Right atrium auricular region (tissue), 2 donors: ENCODE data around the gene IFI27L1. TPM values are rescaled to one million over a fixed set of nuclear protein-coding genes. Genes with fewer than 3 reads are reported as not detected.
"Not testable (repeated sequence)": the region's sequence is repeated elsewhere in the genome, so short reads cannot be mapped to it uniquely, and the experiment has no call there.

Experiments used
- DNase-seq: peaks from one replicate; pipeline ENCODE4 v3.0.0-alpha.2; 2019; ENCODE audit warnings: low spot score
- H3K27ac ChIP-seq, 2 donors: fragments of 200-600 bp; sonication (generic); 1 replicate in 1 of 2; 2 replicates in 1 of 2; pipeline ENCODE4 v1.5.1; 2016 to 2019
- H3K27me3 ChIP-seq, 2 donors: fragments of 200-600 bp; sonication (generic); one replicate each; pipeline versions ENCODE4 v1.5.1 to v1.6.0; 2017 to 2019
- H3K36me3 ChIP-seq: fragments of 200-600 bp; sonication (generic); one replicate; pipeline ENCODE4 v1.5.1; 2016
- H3K4me1 ChIP-seq, 2 donors: fragments of 200-600 bp; sonication (generic); one replicate each; pipeline versions ENCODE4 v1.5.1 to v1.6.0; 2017 to 2019
- H3K4me3 ChIP-seq, 2 donors: fragments of 200-600 bp; sonication (generic); 1 replicate in 1 of 2; 2 replicates in 1 of 2; pipeline ENCODE4 v1.5.1; 2017 to 2019; ENCODE audit warnings: mild to moderate bottlenecking in 1 of 2, moderate library complexity in 1 of 2
- H3K9me3 ChIP-seq, 2 donors: fragments of 200-600 bp; sonication (generic); one replicate each; pipeline ENCODE4 v1.5.1; 2019
- total RNA-seq, 2 donors: library from RNA; depleted of rRNA; stranded (reverse); fragments of >200 nt; gene quantifications; one replicate each; pipeline ENCODE4 v1.1.0, GENCODE V29; 2016
- TF ChIP-seq, protein P1 (sequence below), 2 donors: fragments of 200-600 bp; sonication (generic); IDR thresholded peaks; one replicate each; pipeline ENCODE4 v1.5.1; 2019; ENCODE audit warnings: antibody characterized with exemption in 2 of 2

The IFI27L1 gene
- total RNA-seq, 2 donors from 2014 or later, result 13.8 to 21.1 TPM

DNA sequence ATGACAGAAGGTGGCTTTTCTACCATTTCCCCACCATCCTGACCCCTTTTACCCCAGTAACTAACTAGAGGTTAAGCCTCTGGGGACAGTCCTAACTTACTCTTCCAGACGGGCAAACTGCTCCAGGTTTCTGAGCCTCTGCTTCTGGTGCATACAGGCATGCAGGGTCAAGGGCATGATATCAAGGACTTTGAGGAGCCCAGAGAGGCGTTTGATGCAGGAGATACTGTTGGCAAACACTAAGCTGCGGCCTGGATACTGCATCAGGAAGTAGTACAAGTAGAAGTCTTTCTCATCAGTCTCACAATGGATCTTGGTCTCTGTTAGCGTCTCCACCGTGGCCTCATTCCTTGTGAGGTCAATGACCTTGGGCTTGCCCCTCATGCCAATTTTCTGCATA lies 21.1 kb upstream of the IFI27L1 start:
- peaks cover 0 to 21% of the 10 kb centered on the region in 2 donors for H3K4me1 ChIP-seq
- H3K27me3 ChIP-seq, result no peaks in the 10 kb centered on the region
- H3K4me3 ChIP-seq, result no peak overlapping the region
- H3K36me3 ChIP-seq, result peaks cover 77% of the 10 kb centered on the region
- no peak overlapping the region for H3K27ac ChIP-seq
- TF ChIP-seq, protein P1, sequence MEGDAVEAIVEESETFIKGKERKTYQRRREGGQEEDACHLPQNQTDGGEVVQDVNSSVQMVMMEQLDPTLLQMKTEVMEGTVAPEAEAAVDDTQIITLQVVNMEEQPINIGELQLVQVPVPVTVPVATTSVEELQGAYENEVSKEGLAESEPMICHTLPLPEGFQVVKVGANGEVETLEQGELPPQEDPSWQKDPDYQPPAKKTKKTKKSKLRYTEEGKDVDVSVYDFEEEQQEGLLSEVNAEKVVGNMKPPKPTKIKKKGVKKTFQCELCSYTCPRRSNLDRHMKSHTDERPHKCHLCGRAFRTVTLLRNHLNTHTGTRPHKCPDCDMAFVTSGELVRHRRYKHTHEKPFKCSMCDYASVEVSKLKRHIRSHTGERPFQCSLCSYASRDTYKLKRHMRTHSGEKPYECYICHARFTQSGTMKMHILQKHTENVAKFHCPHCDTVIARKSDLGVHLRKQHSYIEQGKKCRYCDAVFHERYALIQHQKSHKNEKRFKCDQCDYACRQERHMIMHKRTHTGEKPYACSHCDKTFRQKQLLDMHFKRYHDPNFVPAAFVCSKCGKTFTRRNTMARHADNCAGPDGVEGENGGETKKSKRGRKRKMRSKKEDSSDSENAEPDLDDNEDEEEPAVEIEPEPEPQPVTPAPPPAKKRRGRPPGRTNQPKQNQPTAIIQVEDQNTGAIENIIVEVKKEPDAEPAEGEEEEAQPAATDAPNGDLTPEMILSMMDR (IDR thresholded peaks at IDR 0.05), result no peak
- H3K9me3 ChIP-seq, result no peaks in the 10 kb centered on the region
- no peak for DNase-seq

- TF ChIP-seq, protein P1 (IDR thresholded peaks at IDR 0.05), result no peak
- Histone ChIP-seq H3K4me1 (peaks cover 0 to 37% of the 10 kb centered on the region in 2 donors), H3K27me3 (no peaks in the 10 kb centered on the region), H3K9me3 (no peaks in the 10 kb centered on the region), H3K36me3 (peaks cover 53% of the 10 kb centered on the region), H3K27ac (no peak overlapping the region), H3K4me3 (no peak overlapping the region)
- no peak for DNase-seq
These were observed 18.7 kb upstream of the IFI27L1 start for GRCh38 chr14:94062344-94062940.

DNA sequence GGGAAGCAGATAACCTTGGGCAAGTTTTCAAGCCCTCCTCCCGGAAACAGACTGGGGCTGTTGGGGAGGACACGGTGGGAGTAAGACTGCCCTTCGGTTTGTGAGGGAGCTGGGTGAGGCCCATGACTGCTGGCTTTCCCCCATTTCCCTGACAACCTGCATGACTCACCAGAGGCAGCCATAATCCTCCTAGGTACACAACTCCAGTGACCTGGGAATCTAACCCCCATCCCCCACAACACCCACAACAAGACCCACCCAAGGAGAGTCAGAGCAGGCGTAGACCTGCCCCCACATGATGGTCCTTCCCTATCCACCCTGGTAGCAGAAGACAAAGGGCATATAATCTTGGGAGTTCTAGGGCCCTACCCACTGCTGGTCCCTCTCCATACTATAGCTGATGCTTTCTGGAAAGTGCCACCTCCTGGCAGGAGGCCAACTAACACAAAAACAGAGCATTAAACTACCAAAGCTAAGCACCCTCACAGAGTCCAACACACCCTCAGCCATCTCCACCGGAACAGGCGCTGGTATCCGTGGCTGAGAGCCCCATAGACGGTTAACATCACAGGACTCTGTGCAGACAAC lies 14.9 kb upstream of the IFI27L1 start:
- Histone ChIP-seq H3K36me3 (peaks cover 15% of the 10 kb centered on the region), H3K9me3 (no peaks in the 10 kb centered on the region), H3K4me3 (no peak overlapping the region), H3K27ac (no peak overlapping the region), H3K4me1 (peaks cover 0 to 33% of the 10 kb centered on the region in 2 donors), H3K27me3 (no peaks in the 10 kb centered on the region)
- DNase-seq, result no peak
- TF ChIP-seq, protein P1 (IDR thresholded peaks at IDR 0.05), result no peak

DNA sequence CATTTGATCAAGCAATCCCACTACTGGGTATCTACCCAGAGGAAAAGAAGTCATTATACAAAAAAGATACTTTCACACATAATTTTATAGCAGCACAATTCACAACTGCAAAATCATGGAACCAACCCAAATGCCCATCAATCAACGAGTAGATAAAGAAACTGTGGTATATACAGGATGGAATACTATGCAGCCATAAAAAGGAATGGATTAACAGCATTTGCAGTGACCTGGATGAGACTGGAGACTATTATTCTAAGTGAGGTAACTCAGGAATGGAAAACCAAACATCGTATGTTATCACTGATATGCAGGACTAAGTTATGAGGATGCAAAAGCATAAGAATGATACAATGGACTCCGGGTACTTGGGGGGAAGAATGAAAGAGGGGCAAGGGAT lies 9.0 kb upstream of the IFI27L1 start:
- not testable (repeated sequence) for H3K27me3 ChIP-seq, H3K36me3 ChIP-seq, H3K27ac ChIP-seq, H3K4me3 ChIP-seq, DNase-seq
- H3K4me1 ChIP-seq, result peaks cover 0 to 18% of the 10 kb centered on the region in 2 donors
- H3K9me3 ChIP-seq, result peaks cover 5 to 15% of the 10 kb centered on the region in 2 donors

- TF ChIP-seq, protein P1 (IDR thresholded peaks at IDR 0.05), result no peak
- peaks cover 18% of the 10 kb centered on the region for H3K36me3 ChIP-seq
These were observed 6.6 kb upstream of the IFI27L1 start for GRCh38 chr14:94074534-94074933.

GRCh38 chr14:94075008-94075407 lies 6.1 kb upstream of the IFI27L1 start:
- H3K27me3 ChIP-seq, result no peaks in the 10 kb centered on the region
- peaks cover 0 to 41% of the 10 kb centered on the region in 2 donors for H3K4me1 ChIP-seq
- TF ChIP-seq, protein P1 (IDR thresholded peaks at IDR 0.05), result no peak
- H3K27ac ChIP-seq, result no peak overlapping the region
- no peak overlapping the region for H3K4me3 ChIP-seq
- peaks cover 18% of the 10 kb centered on the region for H3K36me3 ChIP-seq
- DNase-seq, result no peak
- peaks cover 5 to 15% of the 10 kb centered on the region in 2 donors for H3K9me3 ChIP-seq

More at GRCh38 chr14:94074534-94074933, 6.6 kb upstream of the IFI27L1 start:
- Histone ChIP-seq H3K27me3 (no peaks in the 10 kb centered on the region), H3K4me1 (peaks cover 0 to 36% of the 10 kb centered on the region in 2 donors), H3K9me3 (peaks cover 5 to 15% of the 10 kb centered on the region in 2 donors), H3K27ac (no peak overlapping the region), H3K4me3 (no peak overlapping the region)
- DNase-seq, result no peak
